MG63 (cell line): ENCODE results near the gene PTPRD. TPM values are rescaled to one million over a fixed set of nuclear protein-coding genes. Genes with fewer than 3 reads are reported as not detected.

ENCODE experiments used
- DNase-seq: peaks from one replicate; pipeline ENCODE4 v3.0.0-alpha.2; 2020
- H3K27me3 ChIP-seq: fragments of 250-450 bp; sonication (Bioruptor Pico); 2 replicates; pipeline ENCODE4 v1.5.1; 2020; ENCODE audit warnings: mild to moderate bottlenecking, moderate library complexity
- H3K36me3 ChIP-seq: fragments of 250-450 bp; sonication (Bioruptor Pico); 2 replicates; pipeline ENCODE4 v1.5.1; 2020; ENCODE audit warnings: mild to moderate bottlenecking, moderate library complexity
- H3K4me3 ChIP-seq: fragments of 250-450 bp; sonication (Bioruptor Pico); 2 replicates; pipeline ENCODE4 v1.5.1; 2020; ENCODE audit warnings: mild to moderate bottlenecking, moderate library complexity
- H3K9me3 ChIP-seq: fragments of 250-450 bp; sonication (Bioruptor Pico); 2 replicates; pipeline ENCODE4 v1.5.1; 2020; ENCODE audit warnings: mild to moderate bottlenecking, moderate library complexity
- total RNA-seq: library from RNA; depleted of rRNA; stranded (reverse); fragments of >200 nt; shearing (Covaris generic); gene quantifications from 2 replicates; pipeline ENCODE4 v1.2.3, GENCODE V29; 2014; ENCODE audit warnings: low replicate concordance

Gene PTPRD
- total RNA-seq, 1 experiment from 2014 or later = not detected

DNA sequence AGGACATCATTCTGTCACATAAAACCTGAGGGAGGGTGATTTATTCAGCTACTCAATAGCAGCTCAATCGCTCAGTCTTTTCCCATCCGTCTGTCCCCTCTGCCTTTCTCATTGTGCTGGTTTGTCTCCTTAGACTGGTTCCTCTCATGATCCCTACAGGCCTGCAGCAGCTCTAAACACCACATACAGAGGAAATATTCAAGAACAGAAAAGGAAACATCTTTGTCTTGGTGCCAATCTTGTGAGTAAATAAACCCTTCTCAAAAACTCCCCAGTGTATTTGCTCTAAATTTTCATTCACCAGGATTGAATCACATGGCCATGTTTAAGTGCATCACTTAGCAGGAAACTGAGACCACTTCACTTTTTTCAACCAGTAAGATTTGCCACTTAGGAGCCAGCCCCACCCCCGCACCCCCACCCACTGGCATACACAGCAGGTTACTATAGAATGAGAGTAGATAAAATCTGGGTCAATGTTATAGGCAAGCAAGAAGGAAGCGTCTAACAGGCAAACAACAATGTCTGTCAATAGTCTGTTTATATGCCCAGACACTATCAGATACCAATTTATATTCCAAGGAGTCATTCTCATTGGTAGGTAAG is 1917.7 kb downstream of the PTPRD start:
- no peaks in the 10 kb centered on the region for H3K9me3 ChIP-seq
- no peak for DNase-seq
- H3K4me3 ChIP-seq = no peak overlapping the region
- no peaks in the 10 kb centered on the region for H3K27me3 ChIP-seq
- H3K36me3 ChIP-seq = no peaks in the 10 kb centered on the region

GRCh38 chr9:8693464-8693863 is 1919.3 kb downstream of the PTPRD start:
- Histone ChIP-seq H3K27me3 (no peaks in the 10 kb centered on the region), H3K9me3 (no peaks in the 10 kb centered on the region), H3K36me3 (no peaks in the 10 kb centered on the region), H3K4me3 (no peak overlapping the region)
- no peak for DNase-seq

- no peaks in the 10 kb centered on the region for H3K36me3 ChIP-seq
- no peak for DNase-seq
- no peaks in the 10 kb centered on the region for H3K9me3 ChIP-seq
- H3K27me3 ChIP-seq = no peaks in the 10 kb centered on the region
- H3K4me3 ChIP-seq = no peak overlapping the region
Measured at GRCh38 chr9:8686516-8686915, 1926.3 kb downstream of the PTPRD start.

GRCh38 chr9:8685825-8686224 is 1927.0 kb downstream of the PTPRD start:
- no peak for DNase-seq
- H3K27me3 ChIP-seq = no peaks in the 10 kb centered on the region
- no peaks in the 10 kb centered on the region for H3K9me3 ChIP-seq
- no peaks in the 10 kb centered on the region for H3K36me3 ChIP-seq
- H3K4me3 ChIP-seq = no peak overlapping the region

GRCh38 chr9:8684978-8685708 is 1927.7 kb downstream of the PTPRD start:
- no peak for DNase-seq
- Histone ChIP-seq H3K9me3 (no peaks in the 10 kb centered on the region), H3K27me3 (no peaks in the 10 kb centered on the region), H3K4me3 (no peak overlapping the region), H3K36me3 (no peaks in the 10 kb centered on the region)

DNA sequence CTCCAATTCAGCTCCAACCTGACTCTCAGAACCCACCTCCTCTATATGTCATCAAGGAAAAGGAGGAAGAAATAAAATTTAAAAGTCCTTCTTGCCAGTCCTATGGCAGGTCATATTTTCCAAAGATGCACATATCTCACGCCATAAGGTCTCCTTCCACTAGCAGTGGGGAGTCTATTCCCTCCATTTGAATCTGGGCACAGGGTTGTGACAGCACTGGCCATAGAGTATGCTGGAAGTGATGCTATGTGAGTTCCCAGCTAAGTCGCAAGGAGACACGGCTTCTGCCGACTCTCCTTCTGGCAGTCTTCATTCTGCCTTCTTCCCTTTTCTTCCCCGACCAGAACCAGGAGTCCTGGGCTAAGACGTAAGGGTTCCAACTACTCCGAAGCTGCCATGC is 1929.3 kb downstream of the PTPRD start:
- Histone ChIP-seq H3K27me3 (no peaks in the 10 kb centered on the region), H3K36me3 (no peaks in the 10 kb centered on the region), H3K9me3 (no peaks in the 10 kb centered on the region), H3K4me3 (no peak overlapping the region)
- DNase-seq = no peak

DNA sequence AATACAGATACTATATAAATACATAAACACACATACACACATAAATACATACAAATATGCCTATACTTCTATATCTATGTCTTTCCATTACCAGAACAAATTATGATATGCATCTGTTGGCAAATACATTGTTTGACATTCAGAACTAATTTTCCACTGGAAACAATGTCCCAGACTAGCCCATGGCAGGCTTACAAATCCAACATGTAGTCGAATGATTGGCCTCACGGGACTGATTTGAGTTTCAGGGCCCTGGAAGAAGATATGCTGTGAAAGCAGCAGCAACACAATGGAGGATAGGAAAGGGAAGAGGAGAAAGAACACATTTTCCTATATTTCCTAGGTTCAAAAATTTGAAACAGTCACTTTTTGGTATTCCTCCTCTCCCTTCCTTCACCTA is 1932.1 kb downstream of the PTPRD start:
- no peaks in the 10 kb centered on the region for H3K9me3 ChIP-seq
- no peak overlapping the region for H3K4me3 ChIP-seq
- DNase-seq = no peak
- no peaks in the 10 kb centered on the region for H3K36me3 ChIP-seq
- no peaks in the 10 kb centered on the region for H3K27me3 ChIP-seq

GRCh38 chr9:8680157-8680556 is 1932.6 kb downstream of the PTPRD start:
- DNase-seq = no peak
- H3K36me3 ChIP-seq = no peaks in the 10 kb centered on the region
- no peak overlapping the region for H3K4me3 ChIP-seq
- no peaks in the 10 kb centered on the region for H3K9me3 ChIP-seq
- no peaks in the 10 kb centered on the region for H3K27me3 ChIP-seq

- Histone ChIP-seq H3K4me3 (no peak overlapping the region), H3K9me3 (no peaks in the 10 kb centered on the region), H3K36me3 (no peaks in the 10 kb centered on the region), H3K27me3 (no peaks in the 10 kb centered on the region)
- DNase-seq = no peak
Measured at GRCh38 chr9:8679371-8679822, 1933.4 kb downstream of the PTPRD start.

DNA sequence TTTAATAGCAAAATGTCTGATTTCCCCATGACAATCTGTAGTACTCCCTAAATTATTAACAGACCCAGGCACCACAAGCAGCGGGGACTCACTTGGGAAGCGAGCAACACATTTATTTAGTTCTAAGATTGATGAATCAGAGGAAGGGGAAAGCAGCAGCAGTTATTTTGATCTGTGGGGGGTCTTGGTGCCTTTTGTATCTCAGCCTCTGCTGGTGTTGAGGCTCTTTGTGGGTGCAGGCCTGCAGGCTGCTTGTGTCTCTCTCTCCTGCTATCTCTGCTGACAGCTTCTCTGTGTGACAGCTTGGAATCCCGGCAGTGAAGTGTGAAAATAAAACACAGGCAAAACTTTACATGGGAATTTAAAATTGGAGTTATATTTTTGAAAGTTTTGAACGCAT is 1935.1 kb downstream of the PTPRD start:
- Histone ChIP-seq H3K4me3 (no peak overlapping the region), H3K9me3 (no peaks in the 10 kb centered on the region), H3K27me3 (no peaks in the 10 kb centered on the region), H3K36me3 (no peaks in the 10 kb centered on the region)
- no peak for DNase-seq

GRCh38 chr9:8674536-8674935 is 1938.3 kb downstream of the PTPRD start:
- DNase-seq = no peak
- Histone ChIP-seq H3K9me3 (no peaks in the 10 kb centered on the region), H3K36me3 (no peaks in the 10 kb centered on the region), H3K4me3 (no peak overlapping the region), H3K27me3 (no peaks in the 10 kb centered on the region)

DNA sequence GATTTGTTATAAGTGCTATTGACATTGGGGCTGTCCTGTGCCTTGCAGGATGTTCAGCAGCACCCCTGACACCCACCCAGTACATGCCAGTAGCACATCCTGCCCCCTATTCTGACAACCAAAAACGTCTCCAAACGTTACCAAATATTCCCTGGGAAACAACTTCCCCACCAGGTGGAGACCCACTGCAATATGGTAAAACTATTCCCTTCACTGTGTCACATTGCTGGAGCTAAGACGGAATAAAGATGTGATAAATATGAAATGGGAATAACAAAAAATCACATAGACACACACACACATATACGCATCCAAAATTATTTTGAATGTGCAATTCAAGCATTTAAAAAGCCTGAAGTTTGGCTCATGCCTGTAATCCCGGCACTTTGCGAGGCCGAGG is 1939.0 kb downstream of the PTPRD start:
- Histone ChIP-seq H3K4me3 (no peak overlapping the region), H3K9me3 (no peaks in the 10 kb centered on the region), H3K36me3 (no peaks in the 10 kb centered on the region), H3K27me3 (no peaks in the 10 kb centered on the region)
- no peak for DNase-seq

GRCh38 chr9:8670751-8671150 is 1942.1 kb downstream of the PTPRD start:
- H3K36me3 ChIP-seq = no peaks in the 10 kb centered on the region
- no peaks in the 10 kb centered on the region for H3K27me3 ChIP-seq
- H3K4me3 ChIP-seq = no peak overlapping the region
- no peak for DNase-seq
- H3K9me3 ChIP-seq = no peaks in the 10 kb centered on the region

GRCh38 chr9:8668751-8669150 is 1944.1 kb downstream of the PTPRD start:
- H3K4me3 ChIP-seq = no peak overlapping the region
- DNase-seq = no peak
- no peaks in the 10 kb centered on the region for H3K9me3 ChIP-seq
- H3K36me3 ChIP-seq = no peaks in the 10 kb centered on the region
- no peaks in the 10 kb centered on the region for H3K27me3 ChIP-seq

DNA sequence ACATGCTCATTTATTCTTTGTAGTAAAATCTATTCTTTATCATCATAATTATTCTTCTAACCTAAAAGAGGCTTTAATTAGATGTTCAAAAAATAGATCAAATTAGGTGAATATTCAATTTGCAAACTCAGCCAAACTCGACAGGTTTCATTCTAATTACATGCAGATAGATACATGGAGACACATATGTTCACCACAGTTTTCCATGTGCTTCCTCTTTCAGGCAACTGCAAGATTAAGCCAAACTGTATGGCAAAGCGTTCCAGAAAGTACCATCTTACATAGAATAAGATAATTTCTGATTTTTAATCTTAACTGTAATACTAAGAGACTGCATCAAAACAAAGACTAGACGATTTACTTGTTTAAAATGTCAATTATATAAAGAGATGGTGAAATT is 1944.6 kb downstream of the PTPRD start:
- H3K36me3 ChIP-seq = no peaks in the 10 kb centered on the region
- H3K4me3 ChIP-seq = no peak overlapping the region
- no peaks in the 10 kb centered on the region for H3K27me3 ChIP-seq
- H3K9me3 ChIP-seq = no peaks in the 10 kb centered on the region
- DNase-seq = no peak

DNA sequence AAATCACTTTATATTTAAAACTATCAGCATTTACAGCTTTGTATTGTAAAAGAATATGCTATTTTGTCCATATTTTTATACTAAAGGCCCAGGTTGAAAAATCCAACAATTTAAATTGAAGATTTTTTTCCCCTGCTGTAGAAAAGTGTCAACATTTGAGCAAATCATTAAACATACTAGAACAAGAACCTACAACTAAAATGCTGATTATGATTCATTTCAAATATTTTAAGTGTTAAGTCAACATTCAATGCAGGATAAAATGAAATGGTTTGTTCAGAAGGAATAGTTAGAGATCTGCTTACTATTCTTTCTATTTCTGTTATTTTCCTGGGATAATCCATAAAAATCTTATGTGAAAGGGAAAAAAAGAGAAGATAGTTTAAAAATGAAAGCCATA is 1946.7 kb downstream of the PTPRD start:
- no peaks in the 10 kb centered on the region for H3K9me3 ChIP-seq
- no peak overlapping the region for H3K4me3 ChIP-seq
- DNase-seq = no peak
- no peaks in the 10 kb centered on the region for H3K36me3 ChIP-seq
- no peaks in the 10 kb centered on the region for H3K27me3 ChIP-seq

- Histone ChIP-seq H3K36me3 (no peaks in the 10 kb centered on the region), H3K9me3 (no peaks in the 10 kb centered on the region), H3K4me3 (no peak overlapping the region), H3K27me3 (no peaks in the 10 kb centered on the region)
- no peak for DNase-seq
Measured at GRCh38 chr9:8660383-8660782, 1952.4 kb downstream of the PTPRD start.

DNA sequence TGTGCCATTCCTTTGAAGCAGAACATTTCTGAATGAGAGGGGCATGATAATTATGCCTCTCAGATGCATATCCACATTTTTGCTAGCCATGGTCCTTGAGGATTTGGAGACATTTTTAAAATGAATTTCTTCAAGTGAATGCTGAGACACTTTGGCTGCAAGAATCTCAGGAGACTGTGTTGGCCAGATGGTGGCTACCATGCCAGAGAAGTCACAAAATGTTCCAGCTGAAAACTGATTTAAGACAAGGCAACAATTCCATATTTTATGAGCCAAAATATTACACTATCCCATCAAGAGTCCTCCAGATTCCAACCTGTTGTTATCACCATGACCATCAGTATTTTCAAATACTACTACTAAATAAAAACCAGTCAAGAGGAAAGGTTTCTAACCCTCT is 1953.7 kb downstream of the PTPRD start:
- no peak overlapping the region for H3K4me3 ChIP-seq
- no peak for DNase-seq

More for the DNA sequence above, 1953.7 kb downstream of the PTPRD start:
- no peaks in the 10 kb centered on the region for H3K36me3 ChIP-seq
- no peaks in the 10 kb centered on the region for H3K27me3 ChIP-seq
- no peaks in the 10 kb centered on the region for H3K9me3 ChIP-seq
